GM23338 (cell line): Measurements from ENCODE around the gene MGME1. TPM values are rescaled to one million over a fixed set of nuclear protein-coding genes. Genes with fewer than 3 reads are reported as not detected.

ENCODE experiments used
- ATAC-seq: fragments of 200-7000 bp; cut with Tn5 transposase; 3 replicates; pipeline ENCODE4 v1.9.1; 2020
- DNase-seq: peaks from one replicate; pipeline ENCODE4 v3.0.0-alpha.2; 2015; ENCODE audit warnings: low spot score
- H2AFZ ChIP-seq: fragments of 200-600 bp; sonication (generic); 2 replicates; pipeline ENCODE4 v1.8.0; 2016; ENCODE audit warnings: antibody characterized with exemption, mild to moderate bottlenecking, moderate library complexity
- H3F3A ChIP-seq: fragments of 200-600 bp; sonication (generic); replicated peaks from 2 replicates; pipeline ENCODE4 v1.8.0; 2017; ENCODE audit warnings: antibody characterized with exemption, mixed run types, low read depth
- H3K27ac ChIP-seq: fragments of 200-600 bp; sonication (generic); 2 replicates; pipeline ENCODE4 v1.6.1; 2016; ENCODE audit warnings: low read depth
- H3K27me3 ChIP-seq: fragments of 200-600 bp; sonication (generic); 2 replicates; pipeline ENCODE4 v1.8.0; 2016; ENCODE audit warnings: mild to moderate bottlenecking, mixed run types, moderate library complexity; ENCODE audit not compliant: insufficient read depth
- H3K36me3 ChIP-seq: fragments of 200-600 bp; sonication (generic); 2 replicates; pipeline ENCODE4 v1.8.0; 2016; ENCODE audit warnings: mild to moderate bottlenecking; ENCODE audit not compliant: insufficient read depth
- H3K4me1 ChIP-seq: fragments of 200-600 bp; sonication (generic); 2 replicates; pipeline ENCODE4 v1.8.0; 2016; ENCODE audit warnings: mild to moderate bottlenecking, moderate library complexity; ENCODE audit not compliant: insufficient read depth
- H3K4me2 ChIP-seq: fragments of 200-600 bp; sonication (generic); 2 replicates; pipeline ENCODE4 v1.7.1; 2017; ENCODE audit warnings: mixed run types
- H3K4me3 ChIP-seq: fragments of 200-600 bp; sonication (generic); 2 replicates; pipeline ENCODE4 v1.6.1; 2016; ENCODE audit warnings: mixed run types
- H3K79me2 ChIP-seq: fragments of 200-600 bp; sonication (generic); replicated peaks from 2 replicates; pipeline ENCODE4 v1.8.0; 2017; ENCODE audit warnings: mild to moderate bottlenecking; ENCODE audit not compliant: insufficient read depth
- H3K9me2 ChIP-seq: fragments of 200-600 bp; sonication (generic); 2 replicates; pipeline ENCODE4 v1.8.0; 2017; ENCODE audit not compliant: insufficient read depth
- H4K20me1 ChIP-seq: fragments of 200-600 bp; sonication (generic); replicated peaks from 2 replicates; pipeline ENCODE4 v1.8.0; 2017; ENCODE audit warnings: mild to moderate bottlenecking; ENCODE audit not compliant: insufficient read depth
- H3K27ac Mint-ChIP-seq: 2 replicates; pipeline ENCODE4 v1.8.0; 2020; ENCODE audit warnings: inconsistent platforms, mild to moderate bottlenecking, moderate library complexity, mixed read lengths
- H3K27me3 Mint-ChIP-seq: 3 replicates; pipeline ENCODE4 v1.8.0; 2022; ENCODE audit warnings: low read depth, mild to moderate bottlenecking, moderate library complexity, mixed read lengths, inconsistent platforms; ENCODE audit not compliant: insufficient read depth, poor library complexity
- H3K36me3 Mint-ChIP-seq: 3 replicates; pipeline ENCODE4 v1.8.0; 2021; ENCODE audit warnings: low read depth, mild to moderate bottlenecking, inconsistent platforms, moderate library complexity, mixed read lengths
- H3K4me1 Mint-ChIP-seq: 3 replicates; pipeline ENCODE4 v1.8.0; 2020; ENCODE audit warnings: mild to moderate bottlenecking, inconsistent platforms, mixed read lengths
- H3K4me3 Mint-ChIP-seq: 3 replicates; pipeline ENCODE4 v1.8.0; 2021; ENCODE audit warnings: moderate library complexity, mild to moderate bottlenecking, inconsistent platforms, mixed read lengths
- H3K9me3 Mint-ChIP-seq: 3 replicates; pipeline ENCODE4 v1.8.0; 2020; ENCODE audit warnings: moderate library complexity, mild to moderate bottlenecking, inconsistent platforms, mixed read lengths
- CREB1 ChIP-seq: fragments of 250-450 bp; sonication (Bioruptor Pico); IDR thresholded peaks from 2 replicates; pipeline ENCODE4 v1.5.0; 2020; ENCODE audit warnings: low read depth, mild to moderate bottlenecking, moderate library complexity
- CTCF ChIP-seq, 2 experiments: fragments of 200-600 bp in 1 of 2; sonication (generic) in 1 of 2; conservative IDR thresholded peaks; 2 replicates each; pipeline versions ENCODE4 v1.5.1 to v1.6.1; 2016 to 2017; ENCODE audit warnings: antibody characterized with exemption in 2 of 2, low read depth in 2 of 2, mild to moderate bottlenecking in 2 of 2, moderate library complexity in 1 of 2
- EZH2 ChIP-seq: fragments of 200-600 bp; sonication (generic); IDR thresholded peaks from one replicate; pipeline ENCODE4 v1.8.0; 2017; ENCODE audit warnings: antibody characterized with exemption, mild to moderate bottlenecking, low read depth; ENCODE audit not compliant: unreplicated experiment
- EZH2phosphoT487 ChIP-seq: fragments of 200-600 bp; sonication (generic); IDR thresholded peaks from one replicate; pipeline ENCODE4 v1.8.1; 2018; ENCODE audit warnings: antibody characterized with exemption; ENCODE audit not compliant: unreplicated experiment
- JUNB ChIP-seq: IDR thresholded peaks from one replicate; pipeline ENCODE4 v1.6.1; 2016; ENCODE audit warnings: antibody characterized with exemption; ENCODE audit not compliant: unreplicated experiment
- POLR2AphosphoS5 ChIP-seq: IDR thresholded peaks from 2 replicates; pipeline ENCODE4 v1.6.1; 2016; ENCODE audit warnings: antibody characterized with exemption, low read depth
- STAT1 ChIP-seq: IDR thresholded peaks from one replicate; pipeline ENCODE4 v1.6.1; 2016; ENCODE audit warnings: antibody characterized with exemption; ENCODE audit not compliant: unreplicated experiment
- ZNF114 ChIP-seq: fragments of 250-450 bp; sonication (Bioruptor Pico); IDR thresholded peaks from 2 replicates; pipeline ENCODE4 v1.5.0; 2020; ENCODE audit warnings: mild to moderate bottlenecking, moderate library complexity
- ZNF331 ChIP-seq: fragments of 250-450 bp; sonication (Bioruptor Pico); IDR thresholded peaks from 2 replicates; pipeline ENCODE4 v1.5.0; 2020; ENCODE audit warnings: low read depth, mild to moderate bottlenecking, moderate library complexity
- polyA plus RNA-seq: library from polyadenylated mRNA; unstranded; fragments of >200 nt; fragmentation: Nextera tagmentation; extraction: Ambion mirVana; gene quantifications from 2 replicates; pipeline ENCODE4 v1.2.1, GENCODE V29; 2016
- total RNA-seq: library from RNA; depleted of rRNA; stranded (reverse); fragments of >200 nt; shearing (Covaris generic); gene quantifications from 2 replicates; pipeline ENCODE4 v1.2.3, GENCODE V29; 2014
- TF ChIP-seq, protein P1 (sequence below): IDR thresholded peaks from 2 replicates; pipeline ENCODE4 v1.6.1; 2016; ENCODE audit warnings: antibody characterized with exemption

Gene MGME1
- total and polyA plus RNA-seq, 2 experiments from 2014 or later, result 43.1 to 56.9 TPM

- Mint-ChIP-seq H3K4me1 (peaks cover 76% of the 10 kb centered on the region), H3K36me3 (peaks cover 38% of the 10 kb centered on the region), H3K4me3 (peak overlapping the region; percentile 32; the same call in 1 of the 3 replicates), H3K9me3 (no peaks in the 10 kb centered on the region), H3K27me3 (peaks cover 21% of the 10 kb centered on the region), H3K27ac (peak overlapping the region; percentile 91)
- H3K9me2 ChIP-seq, result no peaks in the 10 kb centered on the region
- no peaks in the 10 kb centered on the region for H3K79me2 ChIP-seq
- no peak overlapping the region for H2AFZ ChIP-seq
- no peaks in the 10 kb centered on the region for H3K27me3 ChIP-seq
- peaks cover 26% of the 10 kb centered on the region for H4K20me1 ChIP-seq
- H3K27ac ChIP-seq, result peak overlapping the region; percentile 83
- peaks cover 51% of the 10 kb centered on the region for H3K4me1 ChIP-seq
- TF ChIP-seq ZNF114 (no peak), EZH2phosphoT487 (no peak), CTCF (conservative IDR thresholded peaks at IDR 0.05; ENCODE audit: low read depth in 2 of 2) (peak; percentile 86 to 91), JUNB (no peak), POLR2AphosphoS5 (peak; percentile 26; the same call in 1 of the 2 replicates), EZH2 (no peak), STAT1 (no peak), CREB1 (no peak), ZNF331 (no peak)
- TF ChIP-seq, protein P1, sequence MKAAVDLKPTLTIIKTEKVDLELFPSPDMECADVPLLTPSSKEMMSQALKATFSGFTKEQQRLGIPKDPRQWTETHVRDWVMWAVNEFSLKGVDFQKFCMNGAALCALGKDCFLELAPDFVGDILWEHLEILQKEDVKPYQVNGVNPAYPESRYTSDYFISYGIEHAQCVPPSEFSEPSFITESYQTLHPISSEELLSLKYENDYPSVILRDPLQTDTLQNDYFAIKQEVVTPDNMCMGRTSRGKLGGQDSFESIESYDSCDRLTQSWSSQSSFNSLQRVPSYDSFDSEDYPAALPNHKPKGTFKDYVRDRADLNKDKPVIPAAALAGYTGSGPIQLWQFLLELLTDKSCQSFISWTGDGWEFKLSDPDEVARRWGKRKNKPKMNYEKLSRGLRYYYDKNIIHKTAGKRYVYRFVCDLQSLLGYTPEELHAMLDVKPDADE, result no peak
- peak; percentile 68 for ATAC-seq
- peak; percentile 93 for DNase-seq
- H3F3A ChIP-seq, result peaks cover 40% of the 10 kb centered on the region
- no peak overlapping the region for H3K4me3 ChIP-seq
- H3K36me3 ChIP-seq, result peaks cover 31% of the 10 kb centered on the region
- H3K4me2 ChIP-seq, result no peak overlapping the region
These were observed 29.8 kb upstream of the MGME1 start for GRCh38 chr20:17938871-17939619.

GRCh38 chr20:17939622-17940223 lies 29.1 kb upstream of the MGME1 start:
- Histone ChIP-seq H3K27me3 (no peaks in the 10 kb centered on the region), H3K4me1 (peaks cover 44% of the 10 kb centered on the region), H3K4me3 (no peak overlapping the region; the same call in 1 of the 2 replicates), H3K27ac (peak overlapping the region; percentile 83), H2AFZ (no peak overlapping the region), H4K20me1 (peaks cover 32% of the 10 kb centered on the region), H3K9me2 (no peaks in the 10 kb centered on the region), H3K79me2 (peaks cover 1% of the 10 kb centered on the region; the same call in 1 of the 2 replicates), H3F3A (peaks cover 41% of the 10 kb centered on the region), H3K36me3 (peaks cover 36% of the 10 kb centered on the region), H3K4me2 (0 out of 2 replicates have a peak overlapping the region, but pooled peaks have one; percentile 41)
- Mint-ChIP-seq H3K9me3 (no peaks in the 10 kb centered on the region), H3K36me3 (peaks cover 44% of the 10 kb centered on the region), H3K4me1 (peaks cover 70% of the 10 kb centered on the region), H3K27ac (peak overlapping the region; percentile 91), H3K4me3 (no peak overlapping the region; the same call in 2 of the 3 replicates), H3K27me3 (peaks cover 15% of the 10 kb centered on the region)
- DNase-seq (peak; percentile 52), ATAC-seq (peak; percentile 46)
- TF ChIP-seq POLR2AphosphoS5, result peak; percentile 52; the same call in 1 of the 2 replicates
- TF ChIP-seq, protein P1, result no peak
